Colonic mucosa (tissue), 4 donors: Measurements from ENCODE around the gene RNASEL. TPM values are rescaled to one million over a fixed set of nuclear protein-coding genes. Genes with fewer than 3 reads are reported as not detected.

Source experiments
- DNase-seq: peaks from one replicate; pipeline ENCODE4 v3.0.0-alpha.2; 2020
- H3K27ac ChIP-seq: fragments of 200-600 bp; one replicate; pipeline ENCODE4 v1.8.0; 2021
- H3K27me3 ChIP-seq: fragments of 200-600 bp; one replicate; pipeline ENCODE4 v1.8.0; 2021
- H3K36me3 ChIP-seq: fragments of 200-600 bp; one replicate; pipeline ENCODE4 v1.8.0; 2021
- H3K4me1 ChIP-seq: fragments of 200-600 bp; one replicate; pipeline ENCODE4 v1.8.0; 2021; ENCODE audit warnings: mild to moderate bottlenecking
- H3K4me3 ChIP-seq: fragments of 200-600 bp; one replicate; pipeline ENCODE4 v1.8.0; 2021
- H3K9ac ChIP-seq, 2 donors: one replicate each; pipeline ENCODE4 v1.7.0; 2013; ENCODE audit warnings: control low read depth in 2 of 2, low read depth in 2 of 2, low read length in 2 of 2
- H3K9me3 ChIP-seq: fragments of 200-600 bp; one replicate; pipeline ENCODE4 v1.8.0; 2021
- CTCF ChIP-seq: fragments of 200-600 bp; IDR thresholded peaks from one replicate; pipeline ENCODE4 v1.8.0; 2022; ENCODE audit warnings: antibody characterized with exemption, mild to moderate bottlenecking
- intact Hi-C: fragments of 100-400 bp; cut with DNase I; formaldehyde crosslinking; loops from one replicate; pipeline ENCODE4 v1.14.1; 2022
- total RNA-seq, 2 donors: library from RNA; stranded (reverse); fragmentation: NEBNext Ultra II Directional in 1 of 2; extraction: Animal tissue kit (Norgen Biotek cat#: 25700) in 1 of 2; gene quantifications; one replicate each; pipeline ENCODE4 v1.2.1, GENCODE V29; 2021
- donor health status: healthy.
- donor health status: DM: no; HTN: no; CAD: no.
- donor health status: DM: no; HTN: no; CAD: no.

RNASEL gene
- total RNA-seq, 2 donors from 2014 or later: 16.2 to 19.5 TPM

- Histone ChIP-seq H3K36me3 (no peaks in the 10 kb centered on the region), H3K27ac (peak overlapping the region; percentile 74), H3K9ac (peak overlapping the region; percentile 37 to 66), H3K27me3 (peaks cover 10% of the 10 kb centered on the region), H3K4me1 (peaks cover 10% of the 10 kb centered on the region), H3K9me3 (no peaks in the 10 kb centered on the region), H3K4me3 (peak overlapping the region; percentile 50)
- intact Hi-C loops: no loop called here
- no peak for TF ChIP-seq CTCF
- peak; percentile 60 for DNase-seq
Measured at GRCh38 chr1:182614796-182615454, 25.9 kb upstream of the RNASEL start.

DNA sequence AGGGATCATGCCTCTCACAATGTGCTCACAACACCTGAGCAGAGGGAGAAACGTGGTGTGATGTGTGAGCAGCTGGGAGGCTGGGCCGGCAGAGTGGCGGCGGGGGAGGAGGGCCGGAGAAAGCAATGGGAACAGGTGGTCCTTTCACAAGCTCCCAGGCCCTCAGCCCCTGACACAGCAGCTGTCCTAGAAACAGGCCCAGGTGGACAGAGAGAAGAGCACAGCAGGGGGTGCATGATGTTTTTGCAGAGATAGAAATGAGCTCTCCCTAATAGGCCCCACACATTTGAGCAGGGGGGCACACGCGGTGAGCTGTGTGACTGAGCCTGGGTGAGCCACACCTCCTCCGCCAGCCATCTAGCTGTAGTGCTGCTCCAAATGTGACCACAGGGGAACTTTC, 22.7 kb upstream of the RNASEL start:
- H3K27me3 ChIP-seq: peaks cover 10% of the 10 kb centered on the region

GRCh38 chr1:182611326-182611725, 22.3 kb upstream of the RNASEL start:
- Histone ChIP-seq H3K27ac (no peak overlapping the region), H3K4me3 (no peak overlapping the region), H3K4me1 (peaks cover 10% of the 10 kb centered on the region), H3K9ac (no peak overlapping the region), H3K36me3 (no peaks in the 10 kb centered on the region), H3K9me3 (no peaks in the 10 kb centered on the region), H3K27me3 (peaks cover 10% of the 10 kb centered on the region)
- no peak for DNase-seq
- no peak for TF ChIP-seq CTCF
- intact Hi-C loops: no loop called here

More for the DNA sequence above, 22.7 kb upstream of the RNASEL start:
- Histone ChIP-seq H3K4me3 (no peak overlapping the region), H3K9me3 (no peaks in the 10 kb centered on the region), H3K27ac (no peak overlapping the region), H3K4me1 (peaks cover 10% of the 10 kb centered on the region), H3K36me3 (no peaks in the 10 kb centered on the region), H3K9ac (no peak overlapping the region)
- DNase-seq: no peak
- no peak for TF ChIP-seq CTCF
- intact Hi-C loops: no loop called here

DNA sequence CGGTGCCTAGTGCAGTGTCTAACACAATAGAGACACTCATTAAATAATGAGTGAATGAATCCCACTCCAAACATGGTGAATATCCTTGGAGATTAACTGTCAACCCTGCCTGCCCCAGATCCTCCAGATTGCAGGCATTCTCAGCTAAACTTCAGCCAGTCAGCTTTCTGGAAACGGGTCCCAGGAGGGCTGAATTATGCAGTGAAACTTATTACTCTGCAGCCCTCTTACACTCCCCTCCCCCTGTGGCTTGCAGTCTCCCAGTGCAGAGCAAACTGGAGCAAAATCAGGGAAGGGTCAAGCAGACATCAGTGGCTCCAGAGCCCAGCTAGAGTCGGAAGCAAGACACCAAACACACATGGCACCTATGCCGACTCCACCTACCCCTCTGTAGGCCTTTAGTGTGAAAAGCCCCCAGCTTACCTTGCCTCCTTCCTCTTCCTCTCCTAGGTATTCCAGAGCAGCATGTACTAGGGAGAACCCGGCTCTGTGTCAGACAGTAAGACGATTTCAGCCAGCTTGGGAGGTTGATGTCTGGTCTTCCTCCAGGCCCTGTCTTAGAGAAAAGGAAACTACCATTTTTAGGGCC, 21.6 kb upstream of the RNASEL start:
- no peak overlapping the region for H3K27ac ChIP-seq
- no peak for TF ChIP-seq CTCF
- peaks cover 10% of the 10 kb centered on the region for H3K27me3 ChIP-seq
- intact Hi-C loops: no loop called here
- peaks cover 5% of the 10 kb centered on the region for H3K4me1 ChIP-seq
- DNase-seq: no peak
- no peaks in the 10 kb centered on the region for H3K36me3 ChIP-seq
- H3K4me3 ChIP-seq: no peak overlapping the region
- H3K9ac ChIP-seq: no peak overlapping the region
- H3K9me3 ChIP-seq: no peaks in the 10 kb centered on the region

GRCh38 chr1:182608845-182609610, 20.0 kb upstream of the RNASEL start:
- H3K27ac ChIP-seq: no peak overlapping the region
- H3K4me3 ChIP-seq: no peak overlapping the region
- H3K9me3 ChIP-seq: no peaks in the 10 kb centered on the region
- H3K9ac ChIP-seq: no peak overlapping the region
- H3K27me3 ChIP-seq: peaks cover 3% of the 10 kb centered on the region
- no peak for DNase-seq
- H3K4me1 ChIP-seq: no peaks in the 10 kb centered on the region
- TF ChIP-seq CTCF: no peak
- no peaks in the 10 kb centered on the region for H3K36me3 ChIP-seq
- intact Hi-C loops: no loop called here
